HG03457 (cell line): ENCODE results near the gene RPL27A.

Source experiments
- ATAC-seq: cut with Tn5 transposase; IDR thresholded peaks from one replicate; pipeline ENCODE4 v1.9.1; 2021; ENCODE audit warnings: moderate number of reproducible peaks; ENCODE audit not compliant: unreplicated experiment

Gene RPL27A

DNA sequence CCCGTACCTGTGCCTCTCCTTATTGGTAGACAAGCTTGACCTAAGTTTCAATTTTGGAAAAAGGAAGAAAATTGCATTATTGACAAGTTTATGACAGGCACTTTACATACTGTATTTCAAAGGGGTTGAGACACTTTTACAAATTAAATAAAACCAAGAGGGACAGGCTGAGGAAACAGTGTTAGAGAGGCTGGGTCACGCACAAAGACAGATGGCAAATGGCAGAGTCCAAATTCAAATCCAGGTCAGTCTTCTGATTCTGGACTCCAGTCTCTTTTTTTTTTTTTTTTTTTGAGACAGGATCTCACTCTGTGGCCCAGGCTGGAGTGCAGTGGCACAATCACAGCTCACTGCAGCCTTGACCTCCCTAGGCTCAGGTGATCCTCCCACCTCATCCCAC lies 10.2 kb upstream of the RPL27A start:
- no peak for ATAC-seq

DNA sequence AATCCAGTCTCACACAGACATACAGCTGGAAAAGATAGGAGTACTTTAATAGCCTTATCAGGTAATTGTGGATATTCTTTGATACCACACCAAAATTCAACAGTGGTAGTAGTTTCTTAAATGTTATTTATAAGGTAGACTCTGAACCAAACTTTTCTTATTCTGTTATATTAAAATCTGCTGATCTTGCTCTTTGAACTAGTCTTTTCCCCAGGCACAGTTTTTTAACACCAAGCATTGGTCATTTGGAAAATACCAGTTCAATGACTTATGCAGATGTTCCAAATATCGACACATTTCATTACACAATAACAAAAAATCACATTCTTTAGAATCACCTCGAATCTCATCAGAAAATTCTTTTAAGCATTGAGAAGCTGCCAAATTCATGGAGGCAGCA lies 7.7 kb upstream of the RPL27A start:
- no peak for ATAC-seq

- ATAC-seq = no peak
Observed at GRCh38 chr11:8676458-8676857, 6.1 kb upstream of the RPL27A start.

GRCh38 chr11:8679006-8679405 lies 3.6 kb upstream of the RPL27A start:
- no peak for ATAC-seq

- ATAC-seq = peak; percentile 16
Observed at GRCh38 chr11:8681837-8682302, 722 bp upstream of the RPL27A start.

- ATAC-seq = no peak
Observed at GRCh38 chr11:8683115-8683807, 669 bp downstream of the RPL27A start.

GRCh38 chr11:8684600-8685290 lies 2.2 kb downstream of the RPL27A start:
- ATAC-seq = no peak

DNA sequence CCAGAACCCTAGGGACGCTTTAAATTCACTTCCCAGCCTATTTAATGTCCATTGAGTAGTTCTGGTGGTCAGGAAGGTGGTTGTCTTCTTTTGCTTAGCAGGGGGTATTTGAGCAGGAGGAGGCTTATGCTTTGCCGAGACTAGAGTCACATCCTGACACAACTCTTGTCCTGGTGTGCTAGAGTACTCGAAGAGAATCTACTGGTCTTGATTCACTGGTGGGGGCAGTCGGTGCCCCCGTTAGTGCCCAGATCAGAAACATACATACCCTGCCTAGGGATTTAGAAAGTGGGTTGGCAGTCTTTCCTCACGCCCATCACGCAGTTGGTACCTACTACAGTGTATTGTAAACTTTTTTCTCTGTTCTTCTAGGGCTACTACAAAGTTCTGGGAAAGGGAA lies 2.7 kb downstream of the RPL27A start:
- no peak for ATAC-seq

GRCh38 chr11:8685820-8686219 lies 3.2 kb downstream of the RPL27A start:
- no peak for ATAC-seq

- no peak for ATAC-seq
Observed at GRCh38 chr11:8686325-8686724, 3.7 kb downstream of the RPL27A start.

GRCh38 chr11:8688414-8689362 lies 6.1 kb downstream of the RPL27A start:
- ATAC-seq = peak; percentile 91

DNA sequence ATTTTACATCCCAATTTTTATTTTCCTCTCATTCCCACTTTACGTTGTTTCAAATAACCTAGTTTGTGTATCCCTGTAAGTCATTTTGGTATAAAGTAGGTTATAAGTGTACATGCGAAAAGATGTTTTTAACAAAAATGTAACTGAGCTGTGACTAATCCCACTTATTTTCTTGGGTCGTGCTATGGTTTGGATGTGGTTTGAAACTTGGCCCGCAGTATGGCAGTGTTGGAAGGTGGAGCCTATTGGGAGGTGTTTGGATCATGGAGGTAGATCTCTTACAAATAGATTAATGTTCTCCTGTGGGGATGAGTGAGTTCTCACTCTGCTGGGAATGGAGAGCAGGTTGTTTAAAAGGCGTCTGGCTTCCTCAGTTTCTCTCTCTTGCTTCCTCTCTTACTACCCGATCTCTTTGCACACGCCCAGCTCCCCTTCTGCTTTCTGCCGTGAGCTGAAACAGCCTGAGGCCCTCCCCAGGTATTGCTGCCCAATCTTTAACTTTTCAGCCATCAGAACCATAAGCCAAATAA lies 7.2 kb downstream of the RPL27A start:
- ATAC-seq = no peak

DNA sequence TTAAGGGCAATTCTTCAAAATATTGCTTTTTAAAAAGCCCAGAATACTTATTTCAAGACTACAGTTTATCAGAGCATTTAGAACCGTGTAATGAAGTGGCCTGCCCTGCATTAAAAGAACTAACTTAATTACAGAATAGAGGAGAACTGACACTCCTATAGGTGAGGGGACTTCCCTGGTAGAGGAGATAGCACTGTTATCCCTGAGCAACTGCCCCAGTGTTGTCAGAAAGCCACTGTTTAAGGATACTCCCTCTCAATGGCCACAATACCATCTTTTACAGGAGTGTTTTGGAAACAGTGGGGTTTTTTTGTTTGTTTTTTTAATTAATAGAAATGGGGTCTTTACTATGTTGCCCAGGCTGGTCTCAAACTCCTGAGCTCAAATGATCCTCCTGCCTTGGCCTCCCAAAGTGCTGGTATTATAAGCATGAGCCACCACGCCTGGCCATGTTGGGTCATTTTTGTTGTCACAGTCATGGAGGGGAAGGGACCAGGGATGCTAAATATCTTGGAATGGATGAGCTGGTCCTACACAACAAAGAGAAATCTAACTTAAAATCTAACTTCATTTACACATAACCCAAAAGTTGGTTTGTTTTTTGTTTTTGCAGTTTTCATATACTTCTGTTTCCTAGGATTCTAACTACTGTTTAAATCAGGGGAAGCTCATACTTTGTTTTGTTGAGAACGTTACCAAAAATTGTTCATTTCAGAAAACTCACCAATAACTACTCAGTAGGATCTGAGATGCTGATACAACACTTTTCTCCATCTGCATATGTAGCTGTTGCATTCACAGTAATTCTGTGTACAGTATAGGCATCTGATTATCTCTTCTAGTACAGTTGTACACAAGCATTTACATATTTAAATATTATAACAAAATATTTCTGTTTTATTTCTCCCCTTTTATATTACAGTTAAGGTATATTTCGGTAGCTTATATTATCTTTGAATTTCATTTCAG lies 8.1 kb downstream of the RPL27A start:
- ATAC-seq = no peak

DNA sequence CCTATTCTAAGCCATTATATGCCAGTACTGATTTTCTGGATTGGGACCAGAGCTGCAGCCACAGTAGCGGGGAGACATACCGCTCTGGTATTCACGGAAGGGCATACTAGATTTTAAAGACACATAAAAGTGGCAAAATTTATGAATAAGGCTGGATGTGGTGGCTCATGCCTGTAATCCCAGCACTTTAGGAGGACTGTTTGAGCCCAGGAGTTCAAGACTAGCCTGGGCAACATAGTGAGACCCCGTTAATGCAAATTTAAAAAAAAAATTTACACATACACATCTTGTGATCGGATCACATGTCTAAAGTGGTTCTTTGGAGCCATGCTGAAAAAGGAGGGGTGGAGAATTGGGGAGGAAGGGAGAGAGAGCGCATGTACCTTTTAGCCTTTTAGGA lies 9.0 kb downstream of the RPL27A start:
- no peak for ATAC-seq

DNA sequence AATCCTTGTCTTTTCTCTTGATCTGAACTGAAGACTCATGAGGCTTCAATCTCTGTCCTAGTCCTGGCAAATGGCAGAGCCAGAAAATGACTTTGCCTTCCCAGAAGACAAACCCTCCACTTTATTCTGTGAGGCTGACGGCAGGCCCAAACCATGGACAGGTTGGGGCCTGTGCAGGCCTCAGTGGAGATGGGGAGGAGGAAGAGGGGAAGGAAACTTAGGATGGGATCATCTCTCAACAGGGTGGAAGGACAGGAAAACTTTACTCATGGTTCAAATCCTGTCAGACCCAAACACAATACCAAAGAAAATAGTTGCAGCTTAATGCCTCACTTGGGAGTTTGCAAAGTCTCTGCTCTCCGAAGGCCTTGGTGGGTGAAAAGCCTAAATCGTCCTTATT lies 9.8 kb downstream of the RPL27A start:
- no peak for ATAC-seq

DNA sequence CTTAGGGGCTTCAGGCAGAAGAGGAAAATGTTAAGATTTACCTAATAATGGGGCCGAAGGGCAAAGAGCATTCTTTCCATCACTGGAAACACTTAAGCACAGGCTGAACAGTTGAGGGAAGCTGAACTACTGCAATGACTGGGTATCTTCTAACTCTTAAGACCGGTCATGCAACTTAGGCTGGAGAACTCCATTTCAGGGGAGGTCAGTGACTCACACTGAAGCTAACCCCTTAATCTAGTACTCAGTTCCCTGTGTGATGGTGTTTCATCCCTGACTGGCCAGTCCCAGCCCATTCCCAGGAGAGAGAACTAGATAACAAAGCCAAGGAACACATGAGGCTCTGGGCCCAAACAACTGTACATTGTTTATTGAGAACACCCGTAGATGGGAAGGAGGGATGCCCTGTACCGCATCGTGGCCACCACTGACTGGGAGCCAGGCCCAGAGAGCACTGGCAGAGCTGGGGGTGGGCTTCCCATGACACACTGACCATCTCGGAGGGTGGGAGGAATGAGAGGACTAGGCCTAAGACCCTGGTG lies 10.5 kb downstream of the RPL27A start:
- no peak for ATAC-seq

GRCh38 chr11:8693555-8693954 lies 11.0 kb downstream of the RPL27A start:
- ATAC-seq = no peak

GRCh38 chr11:8694137-8694536 lies 11.5 kb downstream of the RPL27A start:
- ATAC-seq = no peak

DNA sequence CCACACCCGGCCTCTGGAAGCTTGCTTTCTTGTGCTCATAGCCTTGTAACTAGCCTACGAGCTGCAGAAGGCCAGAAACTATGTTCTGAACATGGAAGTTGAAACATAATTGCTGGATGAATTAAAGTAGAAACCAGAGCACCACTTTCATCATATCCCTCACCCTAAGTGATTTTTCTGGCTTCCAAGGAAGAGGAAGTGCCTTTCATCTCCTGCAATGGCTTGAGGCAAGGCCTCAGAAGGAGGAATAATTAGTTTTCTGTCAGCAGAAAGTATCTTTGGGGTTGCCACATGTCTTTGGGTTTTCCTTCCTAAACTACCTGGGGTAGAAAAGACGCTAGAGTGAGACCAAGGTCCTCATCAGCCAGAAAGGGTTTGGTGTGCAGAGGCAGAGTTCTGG lies 14.5 kb downstream of the RPL27A start:
- no peak for ATAC-seq

DNA sequence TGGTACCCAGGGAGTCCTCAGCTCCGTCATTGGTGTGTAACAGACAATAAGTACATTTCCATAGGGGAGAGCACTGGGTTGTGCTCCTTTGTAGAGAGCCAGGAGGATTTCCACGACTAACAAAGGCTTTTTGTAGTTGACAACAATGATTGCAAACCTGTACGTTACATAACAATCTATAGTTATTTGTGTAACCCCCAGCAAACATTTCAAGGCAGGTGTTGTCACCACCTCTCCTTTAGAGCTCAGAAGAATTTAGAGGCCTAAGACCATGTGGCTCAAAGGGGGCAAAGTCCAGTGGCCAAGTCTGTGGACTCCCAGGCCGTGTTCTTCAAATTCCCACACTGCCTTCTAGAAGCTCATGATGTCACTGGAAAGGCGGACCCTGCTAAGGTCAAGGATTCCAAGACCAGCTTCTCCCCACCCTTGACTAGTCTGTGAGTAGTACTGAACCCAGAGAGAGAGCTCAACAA lies 15.8 kb downstream of the RPL27A start:
- ATAC-seq = no peak
